Kidney epithelial cell (primary cell): ENCODE data around the gene CD38. TPM values are rescaled to one million over a fixed set of nuclear protein-coding genes. Genes with fewer than 3 reads are reported as not detected.

Source experiments
- DNase-seq: peaks from one replicate; pipeline ENCODE4 v3.0.0-alpha.2; 2010; ENCODE audit warnings: low read depth
- H3K27me3 ChIP-seq: 2 replicates; pipeline ENCODE4 v1.6.0; 2011; ENCODE audit warnings: low read length; ENCODE audit not compliant: control insufficient read depth, insufficient read depth
- H3K36me3 ChIP-seq: 2 replicates; pipeline ENCODE4 v1.5.1; 2011; ENCODE audit warnings: low read length; ENCODE audit not compliant: control insufficient read depth, insufficient read depth
- H3K4me3 ChIP-seq: 2 replicates; pipeline ENCODE4 v1.5.1; 2011; ENCODE audit warnings: low read depth, mild to moderate bottlenecking, control low read depth, low read length
- total RNA-seq: library from RNA; depleted of rRNA; stranded (reverse); fragments of >200 nt; gene quantifications from 2 replicates; pipeline ENCODE4 v1.2.3, GENCODE V29; 2015
- TF ChIP-seq, protein P1 (sequence below): IDR thresholded peaks from 2 replicates; pipeline ENCODE4 v1.5.1; 2011; ENCODE audit warnings: mild to moderate bottlenecking, moderate library complexity, low read length, control low read depth, inconsistent platforms; ENCODE audit not compliant: insufficient read depth, poor library complexity, severe bottlenecking

Gene CD38
- total RNA-seq, 1 donor from 2014 or later = 0.04 TPM

DNA sequence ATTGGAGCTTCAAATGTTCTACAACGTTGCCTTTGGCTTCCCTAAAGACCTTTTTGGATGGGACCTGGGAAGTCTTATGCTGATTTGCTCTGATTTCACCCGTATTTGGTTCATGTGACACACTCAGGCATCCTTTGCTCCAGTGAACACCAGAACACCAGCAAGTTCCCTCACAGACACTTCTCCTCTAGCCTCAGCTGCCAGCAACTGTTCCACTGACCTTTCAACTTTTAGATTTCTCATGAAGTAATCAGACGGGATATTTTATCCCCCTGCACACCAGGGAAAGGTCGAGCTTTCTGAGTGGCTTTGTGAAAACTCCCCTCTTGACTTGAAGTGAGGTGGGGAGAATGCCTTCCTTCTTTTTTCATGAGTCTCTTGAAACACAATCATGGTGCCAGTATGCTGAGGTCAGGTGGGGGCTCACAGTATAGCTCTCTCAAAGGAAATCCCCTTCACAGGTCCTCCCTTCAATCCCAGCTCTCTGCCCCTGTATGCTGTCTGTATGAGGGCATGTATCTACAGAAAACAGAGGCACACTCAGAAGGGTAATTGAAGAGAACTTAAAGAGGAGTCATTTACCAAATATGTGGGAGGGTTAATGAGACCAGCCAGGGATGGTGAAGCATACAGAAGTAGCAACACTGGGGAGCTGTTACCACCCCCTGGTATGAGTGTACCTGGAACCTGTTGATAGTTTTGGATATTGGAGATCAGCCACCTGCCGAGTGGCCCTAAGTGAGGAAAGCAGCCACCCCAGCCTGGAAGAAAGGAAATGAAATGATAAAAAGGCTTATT is 97.7 kb downstream of the CD38 start:
- DNase-seq = no peak
- H3K36me3 ChIP-seq = no peaks in the 10 kb centered on the region
- H3K27me3 ChIP-seq = no peaks in the 10 kb centered on the region
- no peak overlapping the region for H3K4me3 ChIP-seq
- TF ChIP-seq, protein P1, sequence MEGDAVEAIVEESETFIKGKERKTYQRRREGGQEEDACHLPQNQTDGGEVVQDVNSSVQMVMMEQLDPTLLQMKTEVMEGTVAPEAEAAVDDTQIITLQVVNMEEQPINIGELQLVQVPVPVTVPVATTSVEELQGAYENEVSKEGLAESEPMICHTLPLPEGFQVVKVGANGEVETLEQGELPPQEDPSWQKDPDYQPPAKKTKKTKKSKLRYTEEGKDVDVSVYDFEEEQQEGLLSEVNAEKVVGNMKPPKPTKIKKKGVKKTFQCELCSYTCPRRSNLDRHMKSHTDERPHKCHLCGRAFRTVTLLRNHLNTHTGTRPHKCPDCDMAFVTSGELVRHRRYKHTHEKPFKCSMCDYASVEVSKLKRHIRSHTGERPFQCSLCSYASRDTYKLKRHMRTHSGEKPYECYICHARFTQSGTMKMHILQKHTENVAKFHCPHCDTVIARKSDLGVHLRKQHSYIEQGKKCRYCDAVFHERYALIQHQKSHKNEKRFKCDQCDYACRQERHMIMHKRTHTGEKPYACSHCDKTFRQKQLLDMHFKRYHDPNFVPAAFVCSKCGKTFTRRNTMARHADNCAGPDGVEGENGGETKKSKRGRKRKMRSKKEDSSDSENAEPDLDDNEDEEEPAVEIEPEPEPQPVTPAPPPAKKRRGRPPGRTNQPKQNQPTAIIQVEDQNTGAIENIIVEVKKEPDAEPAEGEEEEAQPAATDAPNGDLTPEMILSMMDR = no peak

DNA sequence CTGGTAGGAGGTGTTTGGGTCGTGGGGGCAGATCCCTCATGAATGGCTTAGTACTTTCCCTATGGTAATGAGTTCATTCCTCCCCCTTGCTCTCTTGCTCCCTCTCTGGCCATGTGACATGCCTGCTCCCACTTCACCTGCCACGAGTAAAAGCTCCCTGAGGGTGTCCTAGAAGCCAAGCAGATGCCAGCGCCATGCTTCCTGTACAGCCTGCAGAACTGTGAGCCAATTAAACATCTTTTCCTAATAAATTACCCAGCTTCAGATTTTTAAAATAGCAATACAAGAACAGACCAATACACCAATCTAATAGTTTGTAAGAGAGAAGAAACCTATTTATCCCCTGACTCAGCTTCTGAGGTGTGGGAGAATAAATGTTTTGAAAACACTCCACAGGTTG is 99.9 kb downstream of the CD38 start:
- Histone ChIP-seq H3K27me3 (no peaks in the 10 kb centered on the region), H3K36me3 (no peaks in the 10 kb centered on the region), H3K4me3 (no peak overlapping the region)
- DNase-seq = no peak
- TF ChIP-seq, protein P1 = no peak

DNA sequence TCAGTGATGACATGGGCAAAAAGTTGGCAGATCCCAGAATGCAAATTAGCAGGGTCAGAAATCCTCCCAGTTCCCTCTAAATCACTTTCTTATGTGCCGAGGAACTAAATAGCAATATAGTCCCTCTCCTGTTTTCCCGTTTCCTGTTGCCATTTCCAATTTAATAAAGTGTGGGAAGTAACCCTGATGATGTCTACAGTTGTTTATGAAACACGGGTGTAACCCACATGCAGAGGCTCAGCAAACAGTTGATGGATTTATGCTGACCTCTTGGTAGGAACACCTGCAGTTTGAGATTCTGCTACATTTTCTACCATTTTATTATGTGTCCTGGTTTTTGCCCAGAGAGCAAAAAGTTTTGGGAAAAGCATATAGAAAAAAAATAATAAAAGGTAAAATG is 103.7 kb downstream of the CD38 start:
- H3K36me3 ChIP-seq = no peaks in the 10 kb centered on the region

DNA sequence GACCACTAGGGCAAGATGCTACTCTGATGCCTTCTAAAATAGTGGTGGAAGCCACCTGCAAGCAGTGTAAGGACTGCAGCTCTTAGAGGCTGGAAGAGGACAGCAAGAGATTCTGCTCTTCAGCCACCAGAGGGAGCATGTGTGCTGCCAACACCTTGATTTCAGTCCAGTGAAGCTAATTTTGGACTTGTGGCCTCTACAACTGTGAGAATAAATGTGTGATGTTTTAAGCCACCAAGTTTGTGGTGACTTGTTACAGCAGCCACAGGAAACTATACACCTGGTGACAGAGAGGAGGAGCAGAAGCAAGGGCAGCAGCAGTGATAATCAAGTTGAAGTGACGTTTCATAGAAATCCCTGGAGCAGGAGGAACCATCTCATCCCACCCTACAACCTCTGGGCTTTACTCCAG is 104.6 kb downstream of the CD38 start:
- peak; percentile 50 for DNase-seq
- no peaks in the 10 kb centered on the region for H3K27me3 ChIP-seq
- H3K4me3 ChIP-seq = no peak overlapping the region
- H3K36me3 ChIP-seq = no peaks in the 10 kb centered on the region
- TF ChIP-seq, protein P1 = peak; percentile 90

More for the DNA sequence above, 103.7 kb downstream of the CD38 start:
- no peaks in the 10 kb centered on the region for H3K27me3 ChIP-seq
- no peak overlapping the region for H3K4me3 ChIP-seq
- DNase-seq = no peak
- TF ChIP-seq, protein P1 = no peak

DNA sequence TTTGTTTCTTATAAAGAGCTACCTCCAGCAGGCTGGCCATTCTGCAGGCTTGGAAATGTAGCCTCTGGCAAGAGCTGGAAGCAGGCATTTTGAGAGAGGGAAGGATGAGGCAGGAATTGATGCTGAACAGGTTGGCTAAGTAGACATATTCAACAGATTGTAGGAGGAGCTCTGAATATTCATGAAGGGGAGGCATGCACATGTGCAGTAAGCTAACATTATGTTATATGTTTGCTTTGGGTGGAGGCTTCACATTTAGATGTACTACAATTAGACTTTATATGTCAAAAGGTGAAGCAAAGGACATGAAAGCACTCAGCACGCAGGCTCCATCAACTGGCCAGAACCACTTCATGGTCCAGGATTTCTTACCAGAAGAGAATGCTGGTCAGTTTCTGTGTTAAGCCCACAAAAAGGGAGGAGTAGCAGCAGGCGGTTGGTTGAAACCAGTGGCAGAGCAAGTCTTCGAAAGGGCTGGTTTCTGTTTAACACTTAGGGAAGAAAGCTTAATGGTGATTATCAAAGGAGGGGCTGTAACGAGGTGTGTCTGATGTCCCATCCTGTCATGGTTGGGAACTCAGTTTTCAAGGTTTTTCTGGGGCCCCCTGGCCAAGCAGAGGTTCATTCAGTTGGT is 105.6 kb downstream of the CD38 start:
- TF ChIP-seq, protein P1 = no peak
- H3K27me3 ChIP-seq = no peaks in the 10 kb centered on the region
- DNase-seq = no peak
- H3K36me3 ChIP-seq = no peaks in the 10 kb centered on the region
- H3K4me3 ChIP-seq = no peak overlapping the region

DNA sequence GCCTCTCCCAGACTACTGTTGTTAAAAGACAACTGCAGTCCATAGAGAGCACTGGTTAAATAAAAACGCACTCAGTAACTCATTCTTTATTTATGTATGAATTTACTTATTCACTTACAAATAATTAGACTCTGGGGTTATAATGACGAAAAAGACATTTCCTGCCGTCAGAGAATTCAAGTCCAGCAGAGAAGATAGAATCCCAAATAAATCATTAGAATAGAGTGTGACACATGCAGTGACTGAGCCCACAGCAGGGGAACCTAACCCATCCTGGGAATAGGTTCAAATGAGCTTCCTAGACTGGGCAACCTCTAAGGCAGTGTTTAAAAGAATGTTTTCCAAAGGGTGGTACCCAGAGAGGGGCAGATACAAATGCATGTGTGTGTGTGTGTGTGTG is 106.5 kb downstream of the CD38 start:
- Histone ChIP-seq H3K27me3 (no peaks in the 10 kb centered on the region), H3K36me3 (no peaks in the 10 kb centered on the region), H3K4me3 (no peak overlapping the region)
- no peak for DNase-seq
- TF ChIP-seq, protein P1 = no peak
